HG03469 (cell line): ENCODE results near the gene CFB.

Experiments used
- ATAC-seq: cut with Tn5 transposase; IDR thresholded peaks from one replicate; pipeline ENCODE4 v1.9.1; 2021; ENCODE audit warnings: mild to moderate bottlenecking, moderate library complexity, moderate number of reproducible peaks; ENCODE audit not compliant: unreplicated experiment

The CFB gene

DNA sequence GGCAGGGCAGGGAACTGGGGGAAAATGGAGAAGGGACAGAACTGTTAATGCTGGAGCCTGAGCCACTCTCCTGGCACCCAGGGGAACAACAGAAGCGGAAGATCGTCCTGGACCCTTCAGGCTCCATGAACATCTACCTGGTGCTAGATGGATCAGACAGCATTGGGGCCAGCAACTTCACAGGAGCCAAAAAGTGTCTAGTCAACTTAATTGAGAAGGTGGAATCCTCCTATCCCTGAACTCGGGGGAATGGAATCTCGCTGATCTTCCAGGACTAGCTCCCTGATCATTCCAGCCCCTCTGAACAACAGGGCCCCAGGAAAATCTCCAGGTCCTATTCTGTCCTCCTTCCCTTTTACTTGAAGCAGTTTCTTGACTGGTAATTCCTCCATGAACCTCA, 2.0 kb downstream of the CFB start:
- no peak for ATAC-seq

GRCh38 chr6:31948306-31948705, 2.4 kb downstream of the CFB start:
- ATAC-seq = no peak

DNA sequence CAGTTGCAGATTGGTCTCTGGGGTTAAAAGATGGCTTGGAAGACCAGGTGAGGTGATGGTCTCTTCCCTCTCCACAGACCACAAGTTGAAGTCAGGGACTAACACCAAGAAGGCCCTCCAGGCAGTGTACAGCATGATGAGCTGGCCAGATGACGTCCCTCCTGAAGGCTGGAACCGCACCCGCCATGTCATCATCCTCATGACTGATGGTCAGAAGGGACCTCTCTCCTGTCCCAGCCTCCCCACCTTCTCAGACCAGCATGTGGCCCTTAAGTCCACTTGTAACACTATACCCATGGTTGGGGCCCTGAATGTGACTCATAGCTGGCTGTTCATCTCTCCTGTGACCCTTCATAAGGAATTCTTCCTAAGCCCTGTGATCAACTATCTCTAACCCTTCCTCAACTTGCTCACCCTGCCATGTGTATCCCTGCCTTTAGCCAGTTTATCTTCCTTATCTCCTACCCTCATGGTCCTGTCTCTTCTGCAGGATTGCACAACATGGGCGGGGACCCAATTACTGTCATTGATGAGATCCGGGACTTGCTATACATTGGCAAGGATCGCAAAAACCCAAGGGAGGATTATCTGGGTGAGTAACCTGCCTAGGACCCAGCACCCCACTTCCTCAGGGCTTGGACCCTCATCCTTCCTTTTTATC, 3.0 kb downstream of the CFB start:
- ATAC-seq = no peak

DNA sequence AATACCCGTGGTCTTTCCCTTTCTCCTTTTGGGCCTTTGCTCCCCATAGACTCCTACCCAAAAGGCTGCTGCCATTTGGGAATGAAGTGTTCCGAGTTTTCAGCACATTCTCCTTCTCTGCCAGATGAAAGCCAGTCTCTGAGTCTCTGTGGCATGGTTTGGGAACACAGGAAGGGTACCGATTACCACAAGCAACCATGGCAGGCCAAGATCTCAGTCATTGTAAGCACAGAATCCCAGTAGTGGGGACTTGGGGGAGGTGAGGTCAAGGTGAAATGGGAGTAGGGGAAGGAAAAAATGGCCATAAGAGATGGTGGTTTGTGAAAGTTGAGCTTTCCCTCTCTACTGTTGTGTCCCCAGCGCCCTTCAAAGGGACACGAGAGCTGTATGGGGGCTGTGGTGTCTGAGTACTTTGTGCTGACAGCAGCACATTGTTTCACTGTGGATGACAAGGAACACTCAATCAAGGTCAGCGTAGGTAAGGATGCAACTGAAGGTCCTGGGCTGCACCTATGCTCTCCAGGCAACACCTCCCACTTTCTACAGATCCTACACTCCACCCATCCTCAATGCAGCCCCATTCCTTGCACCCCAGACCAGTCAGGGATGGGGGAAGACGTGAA, 4.1 kb downstream of the CFB start:
- ATAC-seq = no peak

GRCh38 chr6:31952140-31952805, 6.4 kb downstream of the CFB start:
- no peak for ATAC-seq

DNA sequence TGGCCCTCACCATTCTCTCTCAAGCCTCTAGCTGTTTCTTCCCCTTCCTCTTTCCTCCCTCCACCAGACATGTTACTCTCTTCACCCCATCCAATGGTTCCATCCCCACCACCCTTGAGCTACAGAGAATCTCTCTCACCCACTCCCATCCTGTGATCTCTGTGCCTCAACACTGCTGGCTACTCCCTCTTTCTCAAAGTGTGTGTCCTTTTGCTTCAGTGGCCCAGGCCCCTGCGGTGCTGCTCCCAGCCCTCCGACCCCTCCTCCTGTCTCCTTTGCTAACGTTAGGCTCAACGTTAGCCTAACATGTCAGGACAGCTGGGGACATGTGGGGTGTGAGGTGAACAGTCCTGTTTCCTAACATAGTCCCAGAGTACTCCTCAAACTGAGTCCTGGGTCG, 7.0 kb downstream of the CFB start:
- no peak for ATAC-seq

DNA sequence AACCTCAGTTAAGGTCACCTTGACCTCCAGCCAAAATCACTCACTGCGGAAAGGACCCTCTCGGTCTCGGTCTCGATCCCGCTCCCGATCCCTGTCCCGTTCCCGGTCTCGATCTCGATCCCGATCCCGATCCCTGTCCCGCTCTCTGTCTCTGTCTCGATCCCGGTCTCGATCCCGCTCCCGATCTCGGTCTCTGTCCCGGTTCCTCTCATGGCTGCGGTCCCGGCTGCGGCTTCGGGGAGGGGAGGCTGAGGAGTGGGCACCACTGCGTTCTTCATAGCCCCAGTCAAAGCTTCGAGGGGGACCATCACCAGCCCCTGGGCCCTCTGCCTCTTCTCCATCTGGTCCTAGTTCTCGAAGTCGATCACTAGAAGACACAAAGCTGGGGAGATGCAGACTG, 8.6 kb downstream of the CFB start:
- no peak for ATAC-seq

GRCh38 chr6:31956796-31957195, 10.9 kb downstream of the CFB start:
- no peak for ATAC-seq

DNA sequence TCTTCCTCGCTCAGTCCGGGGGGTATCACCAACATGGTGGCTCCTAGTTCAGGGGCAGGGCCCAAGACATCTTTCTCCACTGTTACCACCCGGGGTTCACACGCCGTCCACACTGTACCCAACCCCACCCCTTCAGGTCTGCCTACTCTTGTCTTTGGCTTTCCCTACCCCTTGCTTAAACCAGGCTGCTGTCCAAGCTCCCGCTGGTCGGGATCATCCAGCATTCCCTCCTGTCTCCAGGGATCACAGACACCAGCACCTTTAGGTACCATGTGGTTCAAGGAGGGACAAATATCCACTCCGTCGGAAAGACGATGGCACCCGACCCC, 12.5 kb downstream of the CFB start:
- no peak for ATAC-seq

GRCh38 chr6:31958741-31959739, 13.1 kb downstream of the CFB start, which contains the start of the genes NELFE and SKIC2:
TSS of gene NELFE (minus strand) at chr6:31958971. CDS start at chr6:31958446, 525 bp downstream.
TSS of gene SKIC2 (plus strand) at chr6:31959175. CDS start at chr6:31959193, 18 bp downstream.
- ATAC-seq = peak; percentile 91

DNA sequence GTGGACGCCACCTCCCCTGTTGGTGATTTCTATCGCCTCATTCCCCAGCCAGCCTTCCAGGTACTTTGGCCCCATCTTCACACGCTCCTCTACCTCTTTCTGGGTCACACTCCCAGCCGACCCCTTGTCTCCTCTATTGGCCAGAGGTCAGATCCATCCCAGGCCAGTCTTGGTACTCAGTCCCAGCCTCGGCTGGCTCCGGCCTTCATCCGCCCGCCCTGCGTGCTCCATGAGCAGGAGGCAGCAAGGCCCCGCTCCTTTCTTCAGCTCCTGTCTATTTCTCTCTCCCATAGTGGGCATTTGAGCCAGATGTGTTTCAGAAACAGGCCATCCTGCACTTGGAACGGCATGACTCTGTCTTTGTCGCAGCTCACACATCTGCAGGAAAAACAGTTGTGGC, 15.7 kb downstream of the CFB start:
- no peak for ATAC-seq

DNA sequence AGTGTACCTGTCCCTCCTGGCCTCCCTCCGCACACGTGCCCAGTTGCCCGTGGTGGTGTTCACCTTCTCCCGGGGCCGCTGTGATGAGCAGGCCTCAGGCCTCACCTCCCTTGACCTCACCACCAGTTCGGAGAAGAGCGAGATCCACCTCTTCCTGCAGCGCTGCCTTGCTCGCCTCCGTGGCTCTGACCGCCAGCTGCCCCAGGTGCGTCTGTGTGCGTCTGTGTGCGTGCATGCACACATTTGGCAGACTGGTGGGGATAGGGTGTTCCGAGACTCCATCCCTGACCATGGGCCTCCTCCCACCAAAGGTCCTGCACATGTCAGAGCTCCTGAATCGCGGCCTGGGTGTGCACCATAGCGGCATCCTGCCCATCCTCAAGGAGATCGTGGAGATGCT, 18.0 kb downstream of the CFB start:
- no peak for ATAC-seq

DNA sequence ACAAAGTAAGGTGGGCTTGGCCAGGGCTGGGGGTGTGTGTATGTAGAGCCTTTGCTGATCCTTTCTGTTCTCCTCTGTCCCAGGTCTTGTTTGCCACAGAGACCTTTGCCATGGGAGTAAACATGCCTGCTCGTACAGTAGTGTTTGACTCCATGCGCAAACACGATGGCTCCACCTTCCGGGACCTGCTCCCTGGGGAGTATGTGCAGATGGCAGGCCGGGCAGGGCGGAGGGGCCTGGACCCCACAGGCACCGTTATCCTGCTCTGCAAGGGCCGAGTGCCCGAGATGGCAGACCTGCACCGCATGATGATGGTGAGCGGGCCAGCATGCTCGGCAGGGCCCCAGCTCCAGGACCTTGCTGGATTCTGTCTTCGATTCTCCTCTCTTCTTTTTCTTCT, 19.8 kb downstream of the CFB start:
- ATAC-seq = no peak

DNA sequence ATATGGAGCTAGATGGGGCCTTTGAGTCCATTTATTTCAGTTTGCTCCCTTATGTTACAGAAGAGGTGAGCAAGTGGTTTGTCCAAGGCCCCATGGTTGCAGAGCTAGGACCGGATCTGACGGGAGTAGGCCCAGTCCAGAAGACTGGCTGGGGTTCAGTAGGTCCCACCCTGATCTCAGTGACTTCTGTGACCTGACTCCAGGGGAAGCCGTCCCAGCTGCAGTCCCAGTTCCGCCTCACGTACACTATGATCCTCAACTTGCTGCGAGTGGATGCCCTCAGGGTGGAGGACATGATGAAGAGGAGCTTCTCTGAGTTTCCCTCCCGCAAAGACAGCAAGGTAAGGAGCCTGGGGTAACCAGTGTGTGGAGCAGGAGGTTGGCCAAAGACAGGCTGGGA, 20.6 kb downstream of the CFB start:
- ATAC-seq = no peak

DNA sequence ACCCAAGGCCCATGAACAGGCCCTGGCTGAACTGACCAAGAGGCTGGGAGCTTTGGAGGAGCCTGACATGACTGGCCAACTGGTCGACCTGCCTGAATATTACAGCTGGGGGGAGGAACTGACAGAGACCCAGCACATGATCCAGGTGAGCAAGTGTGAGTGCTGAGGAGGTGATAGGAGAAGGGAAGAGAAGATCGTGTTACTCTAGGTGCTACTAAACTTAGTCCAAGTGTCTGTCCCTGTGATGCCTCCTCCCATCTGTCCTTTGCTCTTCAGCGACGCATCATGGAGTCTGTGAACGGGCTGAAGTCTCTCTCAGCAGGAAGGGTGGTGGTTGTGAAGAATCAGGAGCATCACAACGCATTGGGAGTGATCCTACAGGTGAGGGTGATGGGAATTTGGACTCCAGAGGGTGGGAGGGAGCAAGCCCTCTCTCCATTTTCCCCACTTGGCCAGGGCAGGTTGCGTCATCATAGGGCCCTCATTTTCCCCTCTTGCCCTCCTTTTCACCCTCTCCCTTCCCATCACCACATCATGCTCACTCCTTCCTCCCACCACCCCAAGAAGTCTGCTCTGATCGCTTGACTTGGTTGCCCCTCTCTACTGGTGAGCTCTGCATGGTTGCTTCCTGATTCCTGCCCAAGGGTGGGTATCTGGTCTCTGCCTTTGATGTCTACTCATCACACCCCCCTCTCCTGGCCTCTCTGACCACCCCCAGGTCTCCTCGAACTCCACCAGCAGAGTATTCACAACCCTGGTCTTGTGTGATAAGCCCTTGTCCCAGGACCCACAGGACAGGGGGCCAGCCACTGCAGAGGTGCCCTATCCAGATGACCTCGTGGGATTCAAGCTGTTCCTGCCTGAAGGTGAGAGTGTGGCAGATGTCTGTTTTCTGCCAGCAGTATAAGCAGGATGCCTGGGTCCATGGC, 21.4 kb downstream of the CFB start:
- ATAC-seq = no peak

- no peak for ATAC-seq
Measured at GRCh38 chr6:31967926-31968320, 22.0 kb downstream of the CFB start.

- ATAC-seq = no peak
Measured at GRCh38 chr6:31968326-31968725, 22.4 kb downstream of the CFB start.

- no peak for ATAC-seq
Measured at GRCh38 chr6:31968791-31969711, 23.2 kb downstream of the CFB start.
